Endothelial cell of umbilical vein (primary cell): ENCODE results near the gene TXN.

ENCODE experiments used
- FOS ChIP-seq: IDR thresholded peaks from 2 replicates; pipeline ENCODE4 v1.6.1; 2011; ENCODE audit warnings: mild to moderate bottlenecking, low read length, moderate library complexity, borderline replicate concordance; ENCODE audit not compliant: insufficient read depth
- POLR2A ChIP-seq: IDR thresholded peaks from 2 replicates; pipeline ENCODE4 v1.6.1; 2012; ENCODE audit warnings: low read depth, mild to moderate bottlenecking, control low read depth, low read length
- POLR2AphosphoS5 ChIP-seq: IDR thresholded peaks from 2 replicates; pipeline ENCODE4 v1.6.1; 2012; ENCODE audit warnings: low read depth, mild to moderate bottlenecking, control low read depth, low read length, moderate library complexity; ENCODE audit not compliant: insufficient read depth
- TF ChIP-seq, protein P1 (sequence below): IDR thresholded peaks from 2 replicates; pipeline ENCODE4 v1.6.1; 2011; ENCODE audit not compliant: insufficient read depth, insufficient read length
- TF ChIP-seq, protein P2 (sequence below), 2 donors: IDR thresholded peaks; 1 replicate in 1 of 2; 2 replicates in 1 of 2; pipeline ENCODE4 v1.5.1; 2011; ENCODE audit warnings: low read length in 2 of 2, mild to moderate bottlenecking in 2 of 2, moderate library complexity in 2 of 2, control low read depth in 1 of 2, inconsistent platforms in 1 of 2, low read depth in 1 of 2; ENCODE audit not compliant: insufficient read depth in 1 of 2; ENCODE audit errors: extremely low read depth in 1 of 2

DNA sequence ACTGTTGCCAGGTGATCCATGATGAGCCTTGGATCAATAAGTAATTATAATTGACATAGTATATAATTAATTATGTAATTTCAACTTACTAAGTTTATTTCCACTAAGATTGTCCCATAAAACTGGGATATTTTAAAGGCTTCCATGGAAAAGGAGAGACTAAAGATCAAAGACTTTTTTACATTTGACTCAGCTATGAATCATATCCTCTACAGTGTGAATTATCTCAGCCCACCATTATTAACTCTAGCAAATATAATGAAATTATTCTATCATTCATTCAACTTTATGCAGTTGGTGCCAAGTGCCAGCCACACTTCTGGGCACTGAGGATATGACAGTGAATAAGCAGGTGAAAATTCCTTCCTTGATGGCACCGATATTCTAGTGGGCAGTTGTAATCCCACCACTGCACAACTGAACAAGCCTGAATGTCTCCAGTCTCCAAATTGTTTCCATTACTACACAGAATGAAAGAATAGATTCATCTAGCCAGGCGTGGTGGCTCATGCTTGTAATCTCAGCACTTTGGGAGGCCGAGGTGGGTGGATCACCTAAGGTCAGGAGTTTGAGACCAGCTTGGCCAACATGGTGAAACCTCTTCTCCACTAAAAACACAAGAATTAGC, 21.9 kb upstream of the TXN start:
- TF ChIP-seq POLR2AphosphoS5 (no peak), POLR2A (no peak), FOS (peak; percentile 73)
- TF ChIP-seq, protein P1, sequence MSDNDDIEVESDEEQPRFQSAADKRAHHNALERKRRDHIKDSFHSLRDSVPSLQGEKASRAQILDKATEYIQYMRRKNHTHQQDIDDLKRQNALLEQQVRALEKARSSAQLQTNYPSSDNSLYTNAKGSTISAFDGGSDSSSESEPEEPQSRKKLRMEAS, result no peak
- TF ChIP-seq, protein P2, sequence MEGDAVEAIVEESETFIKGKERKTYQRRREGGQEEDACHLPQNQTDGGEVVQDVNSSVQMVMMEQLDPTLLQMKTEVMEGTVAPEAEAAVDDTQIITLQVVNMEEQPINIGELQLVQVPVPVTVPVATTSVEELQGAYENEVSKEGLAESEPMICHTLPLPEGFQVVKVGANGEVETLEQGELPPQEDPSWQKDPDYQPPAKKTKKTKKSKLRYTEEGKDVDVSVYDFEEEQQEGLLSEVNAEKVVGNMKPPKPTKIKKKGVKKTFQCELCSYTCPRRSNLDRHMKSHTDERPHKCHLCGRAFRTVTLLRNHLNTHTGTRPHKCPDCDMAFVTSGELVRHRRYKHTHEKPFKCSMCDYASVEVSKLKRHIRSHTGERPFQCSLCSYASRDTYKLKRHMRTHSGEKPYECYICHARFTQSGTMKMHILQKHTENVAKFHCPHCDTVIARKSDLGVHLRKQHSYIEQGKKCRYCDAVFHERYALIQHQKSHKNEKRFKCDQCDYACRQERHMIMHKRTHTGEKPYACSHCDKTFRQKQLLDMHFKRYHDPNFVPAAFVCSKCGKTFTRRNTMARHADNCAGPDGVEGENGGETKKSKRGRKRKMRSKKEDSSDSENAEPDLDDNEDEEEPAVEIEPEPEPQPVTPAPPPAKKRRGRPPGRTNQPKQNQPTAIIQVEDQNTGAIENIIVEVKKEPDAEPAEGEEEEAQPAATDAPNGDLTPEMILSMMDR (IDR thresholded peaks at IDR 0.05; ENCODE audit: extremely low read depth in 1 of 2, insufficient read depth in 1 of 2, low read depth in 1 of 2, low read length in 2 of 2), result no peak
